GM18511 (cell line): ENCODE results near the gene ADAMTS20.
"Not testable (repeated sequence)": the region's sequence is repeated elsewhere in the genome, so short reads cannot be mapped to it uniquely, and the experiment has no call there.

Experiments
- ATAC-seq: cut with Tn5 transposase; IDR thresholded peaks from one replicate; pipeline ENCODE4 v1.9.1; 2021; ENCODE audit warnings: mild to moderate bottlenecking, moderate library complexity; ENCODE audit not compliant: unreplicated experiment

Gene ADAMTS20

DNA sequence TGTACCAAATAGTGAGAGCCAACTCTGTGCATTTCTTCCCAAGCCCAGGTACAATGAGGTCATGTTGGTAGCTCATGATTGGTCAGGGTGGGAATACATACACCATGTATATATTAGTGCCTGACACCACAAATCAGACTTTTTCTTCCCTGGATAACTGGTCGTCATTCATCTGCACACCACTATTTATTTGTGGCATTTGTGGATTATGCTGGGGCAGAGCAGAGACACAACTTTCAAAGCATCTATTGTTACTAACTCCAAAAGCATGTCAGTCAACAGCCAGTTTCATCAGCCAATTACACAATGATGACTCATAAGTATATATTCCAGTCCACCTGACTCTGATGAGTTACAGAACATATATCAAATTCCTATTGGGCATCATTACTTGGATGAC, 181.7 kb downstream of the ADAMTS20 start:
- ATAC-seq, result no peak

DNA sequence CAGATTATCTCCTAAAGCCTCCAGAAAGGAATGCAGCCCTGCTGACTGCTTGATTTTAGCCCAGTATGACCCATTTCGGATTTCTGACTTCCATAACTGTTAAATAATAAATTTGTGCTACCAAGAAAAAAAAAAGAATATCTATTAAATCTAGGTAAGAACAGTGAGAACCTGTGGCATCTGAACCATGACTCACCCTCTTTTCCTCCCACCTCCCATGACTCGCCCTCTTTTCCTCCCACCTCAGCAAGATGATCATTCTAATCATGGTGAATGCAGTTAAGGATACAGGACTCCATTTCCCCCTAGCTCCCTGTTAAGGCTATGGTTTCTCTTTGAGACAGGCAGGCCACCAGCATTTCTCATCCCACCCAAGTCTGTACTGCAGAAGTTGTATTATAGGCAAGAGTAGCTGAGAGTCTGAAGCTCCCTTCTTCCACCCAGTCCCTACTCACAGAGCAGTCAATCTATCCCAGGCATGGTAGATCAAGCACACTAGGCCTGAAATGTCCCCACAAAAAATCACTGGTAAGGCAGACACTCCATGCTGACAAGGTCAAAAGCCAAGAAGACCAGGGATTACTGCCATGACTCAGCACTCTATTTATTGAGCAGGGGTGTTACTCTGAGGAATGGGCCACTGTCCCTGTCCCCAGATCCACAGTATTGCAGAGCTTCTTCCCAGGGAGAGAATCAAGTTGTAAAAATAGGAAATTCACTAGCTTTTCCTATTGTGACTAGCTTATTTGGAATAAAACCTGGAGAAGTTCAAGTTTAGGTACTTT, 188.9 kb downstream of the ADAMTS20 start:
- no peak for ATAC-seq

DNA sequence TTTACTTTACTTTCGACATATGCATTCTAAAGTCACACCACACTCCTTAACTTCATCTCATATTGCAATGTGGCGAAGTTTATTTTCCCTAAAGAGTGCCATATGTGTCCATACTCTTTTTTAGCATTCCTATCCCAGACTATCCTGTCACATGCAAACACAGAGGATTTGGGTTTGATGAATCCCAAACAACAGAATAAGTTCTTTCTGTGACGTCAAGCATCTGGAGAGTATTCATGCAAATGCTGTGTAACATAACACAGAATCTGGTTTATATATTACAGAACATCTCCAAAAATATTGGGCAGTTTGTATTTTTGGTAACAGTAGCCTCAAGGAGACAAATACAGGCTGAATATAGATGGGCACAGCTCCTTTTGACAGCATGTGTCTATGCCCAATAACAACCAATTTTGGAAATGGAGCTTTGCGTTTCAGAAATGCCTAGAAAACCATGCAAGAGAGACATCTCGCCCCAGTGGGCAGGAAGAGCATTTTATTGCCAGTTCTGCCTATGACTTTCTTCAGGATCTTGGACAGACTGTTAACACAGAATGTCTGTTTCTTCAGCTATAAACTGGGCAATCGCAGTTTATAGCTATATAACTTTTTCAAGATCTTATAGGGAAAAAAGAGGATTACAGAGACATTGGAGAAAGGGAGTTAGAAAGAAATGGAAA, 190.8 kb downstream of the ADAMTS20 start:
- no peak for ATAC-seq

DNA sequence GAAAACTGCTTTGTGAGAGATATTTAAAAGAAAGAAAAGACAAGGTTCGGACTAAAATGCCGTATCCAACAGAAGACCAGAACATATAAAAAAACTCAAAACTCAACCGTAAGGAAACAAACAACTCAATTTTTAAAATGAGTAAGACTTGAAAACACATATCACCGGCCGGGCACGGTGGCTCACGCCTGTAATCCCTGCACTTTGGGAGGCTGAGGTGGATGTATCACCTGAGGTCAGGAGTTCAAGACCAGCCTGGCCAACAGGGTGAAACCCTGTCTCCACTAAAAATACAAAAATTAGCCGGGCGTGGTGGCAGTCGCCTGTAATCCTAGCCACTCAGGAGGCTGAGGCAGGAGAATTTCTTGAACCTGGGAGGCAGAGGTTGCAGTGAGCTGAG, 192.0 kb downstream of the ADAMTS20 start:
- ATAC-seq, result not testable (repeated sequence)

DNA sequence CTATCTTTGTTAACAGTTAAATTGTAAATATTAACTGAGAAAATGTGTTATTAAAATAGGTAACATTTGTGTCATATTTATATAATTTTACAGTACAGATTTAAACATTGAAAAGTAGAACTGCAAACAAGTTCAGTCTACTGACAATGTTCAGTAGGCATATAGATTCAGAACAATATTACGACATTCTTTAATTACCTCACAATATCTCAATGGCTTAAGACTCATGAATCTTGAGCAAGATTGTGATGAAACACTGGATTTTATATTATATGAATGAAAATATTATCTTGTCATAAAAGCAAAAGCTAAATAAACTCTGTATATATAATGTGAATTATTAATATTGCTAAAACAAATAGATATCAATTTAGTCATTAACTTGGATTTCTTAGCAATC, 194.9 kb downstream of the ADAMTS20 start:
- ATAC-seq, result no peak

DNA sequence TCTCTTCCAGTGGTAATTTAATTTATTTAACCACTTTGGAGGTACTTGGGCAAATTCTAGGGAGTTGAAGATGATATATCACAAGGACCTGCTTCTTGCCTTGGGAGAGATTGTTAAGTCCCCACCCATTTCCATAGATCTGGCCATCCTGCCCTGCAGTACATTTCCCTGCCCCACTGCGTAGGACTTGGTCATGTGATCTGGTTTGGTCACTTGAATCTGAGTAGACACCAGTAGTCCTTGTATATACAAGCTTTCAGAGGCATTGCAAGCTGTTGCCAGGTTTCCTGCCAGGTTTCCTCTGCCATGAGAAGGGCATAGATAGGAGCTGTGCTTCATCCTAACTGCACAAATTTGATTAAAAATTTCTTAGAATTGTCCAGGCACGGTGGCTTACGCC, 200.0 kb downstream of the ADAMTS20 start:
- ATAC-seq, result no peak

DNA sequence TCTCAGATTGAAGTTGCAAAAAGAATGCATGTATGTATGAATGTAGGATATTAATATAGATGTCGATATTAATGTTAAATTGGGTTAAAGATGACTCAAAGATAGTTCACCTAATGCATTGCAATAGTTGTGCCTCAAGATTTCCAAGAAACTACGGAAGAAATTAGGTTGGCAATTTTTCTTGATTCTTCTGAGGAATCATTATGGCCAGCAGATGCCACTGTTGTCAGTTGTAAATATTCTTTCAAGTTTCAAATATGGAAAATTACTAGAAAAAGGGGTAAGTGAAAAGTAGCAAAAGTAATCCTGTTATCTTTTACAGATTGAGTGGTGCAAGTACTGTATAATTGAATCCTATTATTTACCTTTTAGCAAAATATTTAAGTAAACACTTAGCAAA, 202.1 kb downstream of the ADAMTS20 start:
- no peak for ATAC-seq

DNA sequence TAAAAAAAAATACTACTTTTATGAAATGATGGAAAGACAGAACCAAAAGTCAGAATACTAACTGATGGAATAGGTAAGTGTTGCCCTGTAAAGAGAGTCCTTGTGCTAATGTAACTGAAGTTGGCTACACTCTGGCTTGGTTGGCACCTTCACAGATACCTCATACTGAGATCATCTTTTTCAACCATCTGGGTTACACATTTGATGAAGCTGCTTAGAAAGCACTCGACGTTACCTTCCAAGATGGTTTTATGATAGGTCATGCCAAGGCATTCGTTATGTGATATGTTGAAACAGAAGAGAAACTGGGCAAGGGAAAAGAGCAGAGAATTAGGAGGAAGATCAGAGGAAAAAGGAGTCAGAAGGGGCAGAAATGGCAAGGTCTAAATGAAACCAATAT, 203.8 kb downstream of the ADAMTS20 start:
- no peak for ATAC-seq

DNA sequence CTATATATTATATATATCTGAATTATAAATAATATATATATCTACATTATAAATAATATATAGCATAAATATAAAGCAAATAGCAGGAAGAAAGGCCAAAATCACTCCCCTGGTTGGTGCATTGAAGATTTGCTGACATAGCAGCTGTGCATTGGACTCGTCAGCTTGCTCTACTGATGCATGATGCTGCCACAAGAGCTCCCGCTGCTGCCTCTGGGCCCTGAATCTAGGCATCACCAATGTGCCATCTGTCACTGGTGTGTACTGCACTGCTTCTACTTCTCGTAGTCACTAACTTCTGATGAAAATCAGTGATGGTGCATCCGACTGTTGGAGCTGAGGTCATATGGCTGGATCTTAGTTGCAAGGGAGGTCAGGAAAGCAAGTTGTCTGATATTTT, 205.0 kb downstream of the ADAMTS20 start:
- ATAC-seq, result no peak

DNA sequence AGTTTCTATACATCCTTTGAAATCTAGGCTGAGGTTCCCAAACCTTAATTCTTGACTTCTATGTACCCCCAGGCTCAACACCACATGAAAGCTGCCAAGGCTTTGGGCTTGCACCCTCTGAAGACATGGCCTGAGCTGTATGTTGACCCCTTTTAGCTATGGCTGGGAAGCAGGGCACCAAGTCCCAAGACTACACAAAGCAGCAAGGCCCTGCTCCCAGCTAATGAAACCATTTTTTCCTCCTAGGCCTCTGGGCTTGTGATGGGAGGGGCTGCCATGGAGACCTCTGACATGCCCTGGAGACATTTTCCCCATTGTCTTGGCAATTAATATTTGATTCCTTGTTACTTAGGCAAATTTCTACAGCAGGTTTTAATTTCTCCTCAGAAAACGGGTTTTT, 207.0 kb downstream of the ADAMTS20 start:
- no peak for ATAC-seq

DNA sequence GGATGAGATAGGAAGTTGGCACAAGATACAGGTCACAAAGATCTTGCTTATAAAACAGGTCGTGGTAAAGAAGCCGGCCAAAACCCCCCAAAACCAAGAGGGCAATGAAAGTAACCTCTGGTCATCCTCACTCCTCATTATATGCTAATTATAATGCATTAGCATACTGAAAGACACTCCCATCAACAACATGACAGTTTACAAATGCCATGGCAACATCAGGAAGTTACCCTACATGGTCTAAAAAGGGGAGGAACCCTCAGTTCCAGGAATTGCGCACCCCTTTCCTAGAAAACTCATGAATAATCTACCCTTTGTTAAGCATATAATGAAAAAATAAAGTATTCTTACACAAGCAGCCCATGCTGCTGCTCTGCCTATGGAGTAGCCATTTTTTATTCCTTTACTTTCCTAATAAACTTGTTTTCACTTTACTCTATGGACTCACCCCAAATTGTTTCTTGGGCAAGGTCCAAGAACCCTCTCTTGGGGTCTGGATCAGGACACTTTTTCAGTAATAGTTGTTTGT, 210.2 kb downstream of the ADAMTS20 start:
- ATAC-seq, result not testable (repeated sequence)

DNA sequence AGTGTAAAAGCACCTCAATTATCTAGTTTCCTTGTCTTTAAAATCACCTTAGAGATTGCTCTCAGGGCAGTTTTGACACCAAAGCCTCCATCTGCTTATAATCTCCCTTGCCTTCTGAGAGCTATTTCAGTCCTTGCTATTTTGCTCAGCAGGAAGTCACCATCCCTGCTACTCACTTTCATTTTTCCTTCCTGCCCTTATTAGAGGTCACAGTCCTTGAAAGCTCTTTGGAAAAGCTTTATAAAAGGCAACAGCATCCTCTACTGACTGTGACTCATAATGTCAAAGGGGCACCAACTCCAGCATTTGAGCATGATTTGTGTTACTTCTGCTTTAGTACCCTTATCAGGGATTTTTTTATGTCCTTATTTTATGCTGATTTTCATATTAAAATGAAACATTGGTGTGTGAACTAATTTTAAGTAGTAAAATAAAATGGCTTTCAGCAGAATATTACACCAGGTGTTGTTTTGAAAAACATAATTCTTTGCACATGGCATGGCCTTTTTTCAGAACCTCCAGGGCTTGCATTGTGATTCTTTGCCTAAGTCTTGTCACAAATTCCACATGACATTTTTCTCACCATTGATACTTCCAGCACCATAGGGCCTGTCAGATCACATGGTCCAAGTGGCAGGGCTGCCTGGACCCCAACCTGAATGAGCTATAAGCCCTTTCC, 213.0 kb downstream of the ADAMTS20 start:
- ATAC-seq, result peak; percentile 57

DNA sequence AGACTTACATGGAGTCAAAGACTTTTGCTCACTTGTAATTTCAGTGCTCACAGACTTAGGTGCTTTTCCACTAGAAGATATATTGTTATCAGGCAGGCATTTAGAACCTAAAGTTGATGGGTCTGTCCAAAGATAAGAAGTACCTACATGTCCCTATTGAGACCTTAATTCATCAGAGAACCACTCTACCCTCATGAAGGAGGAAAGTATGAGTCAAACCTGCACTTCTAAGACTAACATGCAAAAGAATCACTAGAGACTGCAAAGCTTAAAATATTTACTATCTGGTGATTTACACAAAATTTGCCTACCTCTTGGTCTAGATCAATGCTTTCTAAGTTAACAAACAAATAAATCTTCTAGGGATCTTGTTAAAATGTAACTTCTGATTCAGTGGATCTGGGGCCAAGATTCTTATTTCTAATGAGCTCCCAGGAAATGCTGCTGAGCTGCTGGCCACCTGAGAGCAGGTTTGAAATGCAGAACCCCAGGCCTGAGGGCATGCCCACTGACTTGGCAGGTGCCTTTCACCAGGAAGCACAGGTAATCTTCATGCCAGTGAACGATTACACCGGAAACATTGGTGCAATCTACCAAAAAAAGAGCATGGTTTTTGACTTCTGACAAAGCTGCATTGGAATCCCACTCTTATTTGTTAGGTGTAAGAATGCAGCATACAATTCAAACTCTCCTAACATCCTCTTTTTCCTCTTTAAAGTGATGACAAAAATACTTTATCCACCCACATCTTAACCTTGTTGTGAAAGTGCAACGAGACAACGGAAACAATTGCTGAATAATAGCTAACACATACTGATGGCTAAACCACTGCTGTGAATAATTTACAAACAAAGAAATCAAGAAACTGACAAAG, 214.2 kb downstream of the ADAMTS20 start:
- ATAC-seq, result peak; percentile 71

DNA sequence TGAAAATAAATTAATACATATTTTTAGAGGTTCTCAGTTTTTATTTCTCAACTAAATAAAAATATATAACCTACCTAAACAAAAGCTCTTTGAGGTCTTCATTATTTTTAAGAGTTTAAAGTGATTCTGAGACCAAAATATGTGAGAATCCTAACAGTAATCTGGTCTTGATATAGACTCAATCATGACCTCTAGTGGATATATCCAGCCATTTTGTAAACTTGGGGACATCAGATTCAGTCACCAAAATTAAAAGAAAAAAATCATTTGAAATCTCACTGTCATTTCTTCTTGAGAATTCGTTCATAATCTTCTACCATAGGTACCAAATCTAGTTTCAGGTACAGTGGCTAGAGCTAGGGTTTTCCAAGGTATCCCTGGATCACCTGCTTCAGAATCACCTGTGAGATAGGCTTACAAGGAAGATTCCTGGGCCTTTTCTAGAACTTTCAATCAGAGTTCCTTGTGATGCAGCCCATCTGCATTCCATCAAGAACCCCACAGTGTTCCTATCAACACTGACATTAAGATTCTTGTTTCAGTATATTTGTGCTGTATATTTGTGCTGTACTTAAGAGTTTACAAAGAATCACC, 214.9 kb downstream of the ADAMTS20 start:
- no peak for ATAC-seq

DNA sequence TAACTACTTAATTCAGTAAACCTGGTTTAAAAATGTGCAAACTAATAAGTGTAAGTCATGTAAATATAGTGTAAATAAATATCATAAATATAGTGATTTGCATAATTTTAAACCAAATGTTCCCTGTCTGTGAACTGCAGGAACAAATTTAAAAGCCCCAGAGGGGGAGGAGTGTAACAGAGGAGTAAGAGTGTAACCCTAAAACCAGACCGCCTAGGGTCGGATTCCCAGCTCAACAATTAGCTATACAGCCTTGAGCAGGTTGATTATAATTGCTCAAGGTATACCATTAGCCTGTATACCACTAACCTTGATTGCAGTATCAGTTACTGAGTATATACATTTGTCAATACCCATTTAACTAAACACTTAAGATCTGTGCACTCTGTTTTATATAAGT, 218.4 kb downstream of the ADAMTS20 start:
- no peak for ATAC-seq

DNA sequence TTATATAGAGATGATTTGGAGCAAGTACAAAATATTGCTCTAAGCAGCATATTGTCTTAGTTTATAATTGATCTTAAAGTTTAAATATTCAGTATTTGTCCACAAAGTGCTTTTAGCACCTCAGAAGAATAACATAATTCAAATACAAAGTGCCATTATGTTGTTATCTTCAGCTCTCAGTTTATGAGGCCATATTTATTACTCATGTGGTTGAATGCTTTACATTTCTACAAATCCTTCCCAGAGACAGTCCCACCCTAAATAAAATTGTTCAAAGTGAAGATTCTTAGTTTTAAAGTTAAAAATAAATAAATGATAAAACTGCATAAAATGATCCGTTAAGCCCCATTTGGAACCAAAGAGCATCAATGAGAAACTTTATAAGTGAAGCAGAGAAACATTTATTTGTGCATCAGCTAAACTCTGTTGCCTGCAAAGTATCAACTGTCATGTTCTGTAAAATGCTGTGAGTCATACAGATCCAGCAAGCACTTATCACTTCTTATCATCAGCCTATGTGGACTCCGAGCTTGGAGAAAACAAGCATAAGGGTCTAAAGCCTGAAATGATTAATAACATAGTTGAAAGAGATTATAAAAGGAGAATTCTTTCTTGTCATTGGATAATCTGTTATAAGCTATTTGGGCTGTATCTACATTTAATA, 218.9 kb downstream of the ADAMTS20 start:
- ATAC-seq, result no peak

DNA sequence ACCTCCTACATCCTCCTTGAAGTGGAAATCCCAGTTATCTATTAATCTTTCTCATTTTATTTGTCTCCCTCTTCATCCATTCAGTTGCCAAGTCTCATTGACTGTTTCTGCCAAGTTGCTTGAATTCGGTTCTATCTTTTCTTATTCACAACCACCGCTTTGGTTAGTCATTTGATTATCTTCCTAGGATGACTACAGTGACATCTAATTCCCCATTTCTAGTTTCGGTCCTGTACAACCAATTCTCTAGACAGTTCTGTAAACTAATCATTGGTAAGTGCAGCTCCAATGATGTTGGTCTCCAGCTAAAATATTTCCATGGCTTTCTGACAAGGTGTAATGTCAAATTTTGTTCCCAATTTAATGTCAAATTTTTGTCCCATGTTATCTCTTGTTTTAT, 220.1 kb downstream of the ADAMTS20 start:
- ATAC-seq, result no peak

DNA sequence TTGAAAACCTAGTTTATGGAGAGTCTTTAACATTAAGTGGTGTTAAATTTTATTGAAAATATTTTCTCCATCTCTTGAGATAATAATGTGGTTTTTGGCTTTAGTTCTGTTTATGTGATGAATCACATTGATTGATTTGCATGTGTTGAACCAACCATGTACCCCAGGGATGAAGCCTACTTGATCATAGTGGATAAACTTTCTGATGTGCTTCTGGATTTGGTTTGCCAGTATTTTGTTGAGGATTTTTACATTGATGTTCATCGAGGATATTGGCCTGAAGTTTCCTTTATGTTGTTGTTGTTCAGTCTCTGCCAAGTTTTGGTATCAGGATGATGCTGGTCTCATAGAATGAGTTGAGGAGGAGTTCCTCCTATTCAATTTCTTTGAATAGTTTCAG, 222.6 kb downstream of the ADAMTS20 start:
- ATAC-seq, result no peak

DNA sequence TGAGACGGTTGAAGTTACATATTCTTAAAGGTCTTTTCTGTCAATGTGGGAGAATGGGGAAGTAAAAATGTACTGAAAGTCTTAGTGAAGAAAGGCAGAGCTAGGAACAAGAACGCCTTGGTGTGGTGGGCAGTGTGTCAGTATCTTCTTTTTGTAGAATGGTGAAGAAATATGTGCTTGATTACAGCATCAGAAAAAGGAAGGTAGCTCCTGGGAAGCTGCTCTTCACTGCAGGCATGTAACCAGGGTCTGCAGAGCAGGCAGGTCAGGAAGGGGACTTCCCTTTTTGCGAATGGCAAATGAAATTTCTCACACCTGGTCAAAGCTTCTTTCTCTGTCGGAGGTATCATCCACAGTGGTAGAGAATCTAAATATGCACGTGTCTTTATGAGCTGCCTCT, 226.2 kb downstream of the ADAMTS20 start:
- peak; percentile 91 for ATAC-seq

DNA sequence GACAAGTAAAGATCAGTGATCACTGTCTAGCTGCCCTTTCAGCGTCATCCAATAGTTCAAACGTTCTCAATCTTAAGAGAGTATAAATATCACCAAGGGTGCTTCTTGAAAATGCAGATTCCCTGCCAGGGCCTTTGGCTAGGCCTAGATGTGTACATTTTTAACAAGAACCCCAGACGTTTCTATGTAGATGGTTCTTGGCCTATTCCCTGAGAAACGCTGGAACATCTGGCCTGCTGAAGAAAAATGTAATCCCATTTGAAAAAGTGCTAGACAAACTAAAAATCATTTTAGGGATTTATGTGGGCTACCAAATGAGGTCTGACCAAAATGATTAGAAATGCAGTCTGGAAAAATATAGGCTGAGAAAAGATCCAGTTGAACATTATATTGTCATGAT, 231.7 kb downstream of the ADAMTS20 start:
- ATAC-seq, result no peak
